SK-N-SH treated with all-trans-retinoic acid at 6 μM for 48 hours (cell line): ENCODE results near the gene TAF1B.

Experiments
- ARNTL ChIP-seq: fragments of 450-650 bp; formaldehyde crosslinking; IDR thresholded peaks from 2 replicates; pipeline ENCODE4 v1.5.0; 2020; ENCODE audit warnings: low read depth, mild to moderate bottlenecking, moderate library complexity, borderline replicate concordance
- CSRNP3 ChIP-seq: fragments of 250-450 bp; sonication (Bioruptor Pico); IDR thresholded peaks from 2 replicates; pipeline ENCODE4 v1.5.1; 2021; ENCODE audit warnings: mild to moderate bottlenecking, moderate library complexity
- ESRRG ChIP-seq: fragments of 250-450 bp; sonication (Bioruptor Pico); IDR thresholded peaks from 2 replicates; pipeline ENCODE4 v1.6.1; 2021; ENCODE audit warnings: mild to moderate bottlenecking
- PATZ1 ChIP-seq: fragments of 250-450 bp; sonication (Bioruptor Pico); IDR thresholded peaks from 2 replicates; pipeline ENCODE4 v1.8.0; 2020; ENCODE audit warnings: mild to moderate bottlenecking, moderate library complexity, borderline replicate concordance
- PPARA ChIP-seq: fragments of 250-450 bp; sonication (Bioruptor Pico); IDR thresholded peaks from 2 replicates; pipeline ENCODE4 v1.5.0; 2020; ENCODE audit warnings: mild to moderate bottlenecking, borderline replicate concordance
- RARB ChIP-seq: fragments of 250-450 bp; sonication (Bioruptor Pico); IDR thresholded peaks from 2 replicates; pipeline ENCODE4 v1.8.0; 2021; ENCODE audit warnings: mild to moderate bottlenecking, moderate library complexity
- SNAI2 ChIP-seq: fragments of 250-450 bp; sonication (Bioruptor Pico); IDR thresholded peaks from 2 replicates; pipeline ENCODE4 v1.5.0; 2020; ENCODE audit warnings: mild to moderate bottlenecking, moderate library complexity
- ZC3H10 ChIP-seq: fragments of 250-450 bp; sonication (Bioruptor Pico); IDR thresholded peaks from 2 replicates; pipeline ENCODE4 v1.5.1; 2021; ENCODE audit warnings: mild to moderate bottlenecking, moderate library complexity
- ZNF70 ChIP-seq: fragments of 450-650 bp; formaldehyde crosslinking; IDR thresholded peaks from 2 replicates; pipeline ENCODE4 v1.5.0; 2020; ENCODE audit warnings: mild to moderate bottlenecking, moderate library complexity
- TF ChIP-seq, protein P1 (sequence below): fragments of 250-450 bp; sonication (Bioruptor Pico); IDR thresholded peaks from 2 replicates; pipeline ENCODE4 v1.8.0; 2021; ENCODE audit warnings: low read depth, mild to moderate bottlenecking, moderate library complexity, borderline replicate concordance
- TF ChIP-seq, protein P2 (sequence below): fragments of 250-450 bp; sonication (Bioruptor Pico); IDR thresholded peaks from 2 replicates; pipeline ENCODE4 v1.5.1; 2020; ENCODE audit warnings: low read depth, mild to moderate bottlenecking, moderate library complexity

- TF ChIP-seq CSRNP3 (CRISPR knock-in tag): no peak
- no peak for TF ChIP-seq RARB (CRISPR knock-in tag)
- TF ChIP-seq, protein P1, sequence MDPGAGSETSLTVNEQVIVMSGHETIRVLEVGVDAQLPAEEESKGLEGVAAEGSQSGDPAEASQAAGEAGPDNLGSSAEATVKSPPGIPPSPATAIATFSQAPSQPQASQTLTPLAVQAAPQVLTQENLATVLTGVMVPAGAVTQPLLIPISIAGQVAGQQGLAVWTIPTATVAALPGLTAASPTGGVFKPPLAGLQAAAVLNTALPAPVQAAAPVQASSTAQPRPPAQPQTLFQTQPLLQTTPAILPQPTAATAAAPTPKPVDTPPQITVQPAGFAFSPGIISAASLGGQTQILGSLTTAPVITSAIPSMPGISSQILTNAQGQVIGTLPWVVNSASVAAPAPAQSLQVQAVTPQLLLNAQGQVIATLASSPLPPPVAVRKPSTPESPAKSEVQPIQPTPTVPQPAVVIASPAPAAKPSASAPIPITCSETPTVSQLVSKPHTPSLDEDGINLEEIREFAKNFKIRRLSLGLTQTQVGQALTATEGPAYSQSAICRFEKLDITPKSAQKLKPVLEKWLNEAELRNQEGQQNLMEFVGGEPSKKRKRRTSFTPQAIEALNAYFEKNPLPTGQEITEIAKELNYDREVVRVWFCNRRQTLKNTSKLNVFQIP: no peak
- no peak for TF ChIP-seq PPARA (CRISPR knock-in tag)
- no peak for TF ChIP-seq ZC3H10 (CRISPR knock-in tag)
- TF ChIP-seq SNAI2 (CRISPR knock-in tag): no peak
- TF ChIP-seq ARNTL (CRISPR knock-in tag): no peak
- TF ChIP-seq PATZ1 (CRISPR knock-in tag): no peak
- no peak for TF ChIP-seq ESRRG (CRISPR knock-in tag)
- TF ChIP-seq, protein P2, sequence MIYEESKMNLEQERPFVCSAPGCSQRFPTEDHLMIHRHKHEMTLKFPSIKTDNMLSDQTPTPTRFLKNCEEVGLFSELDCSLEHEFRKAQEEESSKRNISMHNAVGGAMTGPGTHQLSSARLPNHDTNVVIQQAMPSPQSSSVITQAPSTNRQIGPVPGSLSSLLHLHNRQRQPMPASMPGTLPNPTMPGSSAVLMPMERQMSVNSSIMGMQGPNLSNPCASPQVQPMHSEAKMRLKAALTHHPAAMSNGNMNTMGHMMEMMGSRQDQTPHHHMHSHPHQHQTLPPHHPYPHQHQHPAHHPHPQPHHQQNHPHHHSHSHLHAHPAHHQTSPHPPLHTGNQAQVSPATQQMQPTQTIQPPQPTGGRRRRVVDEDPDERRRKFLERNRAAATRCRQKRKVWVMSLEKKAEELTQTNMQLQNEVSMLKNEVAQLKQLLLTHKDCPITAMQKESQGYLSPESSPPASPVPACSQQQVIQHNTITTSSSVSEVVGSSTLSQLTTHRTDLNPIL (CRISPR knock-in tag): no peak
- no peak for TF ChIP-seq ZNF70 (CRISPR knock-in tag)
These were observed 34.8 kb upstream of the TAF1B start for GRCh38 chr2:9808334-9809063.
